Natural killer cell (primary cell): Measurements from ENCODE around the gene SMIM5. TPM values are rescaled to one million over a fixed set of nuclear protein-coding genes. Genes with fewer than 3 reads are reported as not detected.

ENCODE experiments used
- ATAC-seq, 3 donors: fragments of 150-1000 bp in 2 of 3; fragments of 200-7000 bp in 1 of 3; cut with Tn5 transposase; 1 replicate in 1 of 3; 2 replicates in 2 of 3; pipeline ENCODE4 v1.10.0; 2021; ENCODE audit warnings: mild to moderate bottlenecking in 2 of 3, moderate library complexity in 2 of 3
- DNase-seq, 2 donors: peaks; one replicate each; pipeline versions ENCODE4 v3.0.0 to v3.0.0-alpha.2; 2013 to 2021; ENCODE audit warnings: mixed read lengths in 1 of 2
- H3K27ac ChIP-seq: one replicate; pipeline ENCODE4 v1.5.1; 2013; ENCODE audit warnings: mild to moderate bottlenecking, low read length
- H3K27me3 ChIP-seq: one replicate; pipeline ENCODE4 v1.6.1; 2013; ENCODE audit warnings: low read length; ENCODE audit not compliant: control insufficient read depth, insufficient read depth
- H3K36me3 ChIP-seq: one replicate; pipeline ENCODE4 v1.6.1; 2013; ENCODE audit warnings: low read length; ENCODE audit not compliant: control insufficient read depth, insufficient read depth
- H3K4me1 ChIP-seq: one replicate; pipeline ENCODE4 v1.6.1; 2013; ENCODE audit warnings: low read length; ENCODE audit not compliant: control insufficient read depth, insufficient read depth
- H3K4me3 ChIP-seq: one replicate; pipeline ENCODE4 v1.5.1; 2013; ENCODE audit warnings: low read length
- H3K9me3 ChIP-seq: one replicate; pipeline ENCODE4 v1.6.1; 2013; ENCODE audit warnings: low read length; ENCODE audit not compliant: control insufficient read depth, insufficient read depth
- H3K27ac Mint-ChIP-seq, 2 donors: one replicate each; pipeline ENCODE4 v1.8.0; 2022; ENCODE audit warnings: mild to moderate bottlenecking in 2 of 2, mixed read lengths in 2 of 2, moderate library complexity in 1 of 2
- H3K27me3 Mint-ChIP-seq, 2 donors: one replicate each; pipeline ENCODE4 v1.8.0; 2022; ENCODE audit warnings: low read depth in 2 of 2, mixed read lengths in 2 of 2
- H3K36me3 Mint-ChIP-seq: one replicate; pipeline ENCODE4 v1.8.0; 2022; ENCODE audit warnings: mixed read lengths
- H3K4me1 Mint-ChIP-seq, 2 donors: one replicate each; pipeline ENCODE4 v1.8.0; 2022; ENCODE audit warnings: mixed read lengths in 2 of 2
- H3K4me3 Mint-ChIP-seq: one replicate; pipeline ENCODE4 v1.8.0; 2022; ENCODE audit warnings: mild to moderate bottlenecking, moderate library complexity, mixed read lengths
- H3K9me3 Mint-ChIP-seq, 2 donors: one replicate each; pipeline ENCODE4 v1.8.0; 2022; ENCODE audit warnings: mixed read lengths in 2 of 2
- CTCF ChIP-seq: fragments of 200-600 bp; IDR thresholded peaks from one replicate; pipeline ENCODE4 v1.8.0; 2022; ENCODE audit warnings: antibody characterized with exemption
- WGBS: methylation state at CpG from one replicate; pipeline ENCODE4 v1.1.7; 2013; ENCODE audit warnings: missing lambda C conversion rate; ENCODE audit not compliant: insufficient coverage; 5-methylcytosine and 5-hydroxymethylcytosine counted together
- intact Hi-C: fragments of 100-400 bp; cut with micrococcal nuclease; formaldehyde crosslinking; loops from one replicate; pipeline ENCODE4 v1.14.2; 2022
- total RNA-seq, 4 donors: library from RNA; stranded (reverse); fragments of 120-200 nt in 1 of 4; gene quantifications; one replicate each; pipeline versions ENCODE4 v1.2.3 to v1.2.4, GENCODE V29; 2013 to 2022

SMIM5 gene
- total RNA-seq, 3 donors from 2014 or later (not counting 1 experiment from before 2014, with no cell fraction given) = 0.95 to 2.0 (median 1.5) TPM

- Mint-ChIP-seq H3K27ac (no peak overlapping the region), H3K36me3 (no peaks in the 10 kb centered on the region), H3K4me3 (no peak overlapping the region), H3K9me3 (no peaks in the 10 kb centered on the region), H3K27me3 (no peaks in the 10 kb centered on the region), H3K4me1 (no peaks in the 10 kb centered on the region)
- no peak for ATAC-seq
- Histone ChIP-seq H3K4me3 (no peak overlapping the region), H3K9me3 (no peaks in the 10 kb centered on the region), H3K27me3 (no peaks in the 10 kb centered on the region), H3K4me1 (no peaks in the 10 kb centered on the region), H3K27ac (no peak overlapping the region), H3K36me3 (no peaks in the 10 kb centered on the region)
- 90% methylated on average over 2 of the region's 3 CpGs for WGBS
- intact Hi-C loops = no loop called here
- no peak for DNase-seq
- no peak for TF ChIP-seq CTCF
Measured at GRCh38 chr17:75639327-75639726, 6.1 kb downstream of the SMIM5 start.

DNA sequence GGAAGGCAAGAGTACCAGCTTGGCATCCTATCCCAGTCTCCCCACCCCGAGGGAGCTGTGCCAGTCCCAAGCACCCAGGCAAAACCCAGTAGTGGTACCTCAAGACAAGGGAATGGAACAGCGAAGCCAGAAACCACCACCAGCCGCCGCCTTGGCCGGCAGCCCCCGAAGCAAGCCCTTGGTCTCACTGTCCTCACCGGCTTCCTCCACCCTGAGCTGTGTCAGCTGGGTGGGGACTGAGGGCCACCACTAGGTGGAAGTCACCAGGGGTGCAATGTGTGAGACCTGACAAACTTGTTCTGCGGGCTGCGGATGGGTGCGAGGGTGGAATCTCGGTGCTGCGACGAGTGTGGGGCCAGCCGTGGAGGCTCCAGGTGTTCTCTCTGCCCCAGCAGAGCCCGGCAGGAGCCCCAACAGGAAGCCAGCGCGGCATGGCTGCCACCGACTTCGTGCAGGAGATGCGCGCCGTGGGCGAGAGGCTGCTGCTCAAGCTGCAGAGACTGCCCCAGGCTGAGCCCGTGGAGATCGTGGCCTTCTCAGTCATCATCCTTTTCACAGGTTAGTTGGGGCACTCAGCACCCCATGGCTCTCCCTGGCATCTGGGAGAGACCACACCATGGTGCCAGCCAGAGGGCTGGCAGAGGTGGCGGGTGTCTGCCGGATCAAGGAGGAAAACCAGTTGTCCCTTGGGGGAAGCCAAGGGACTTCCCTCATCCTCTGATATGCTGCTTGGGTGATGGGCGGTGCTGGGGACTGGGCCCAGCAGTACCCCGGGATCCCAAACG is 6.7 kb downstream of the SMIM5 start:
- no peak overlapping the region for H3K27ac Mint-ChIP-seq
- H3K36me3 Mint-ChIP-seq = no peaks in the 10 kb centered on the region
- no peaks in the 10 kb centered on the region for H3K27me3 ChIP-seq
- H3K9me3 Mint-ChIP-seq = no peaks in the 10 kb centered on the region
- H3K27ac ChIP-seq = no peak overlapping the region
- no peak for DNase-seq
- intact Hi-C loops = no loop called here
- no peaks in the 10 kb centered on the region for H3K9me3 ChIP-seq
- H3K27me3 Mint-ChIP-seq = no peaks in the 10 kb centered on the region
- H3K36me3 ChIP-seq = no peaks in the 10 kb centered on the region
- WGBS = 94% methylated on average over 30 of the region's 30 CpGs
- no peak overlapping the region for H3K4me3 Mint-ChIP-seq
- no peak for TF ChIP-seq CTCF
- H3K4me3 ChIP-seq = no peak overlapping the region
- H3K4me1 Mint-ChIP-seq = no peaks in the 10 kb centered on the region
- no peak for ATAC-seq
- H3K4me1 ChIP-seq = no peaks in the 10 kb centered on the region

- intact Hi-C loops = no loop called here
- no peak overlapping the region for H3K27ac Mint-ChIP-seq
Measured at GRCh38 chr17:75640556-75641119, 7.4 kb downstream of the SMIM5 start.

More at GRCh38 chr17:75640556-75641119, 7.4 kb downstream of the SMIM5 start:
- H3K9me3 ChIP-seq = no peaks in the 10 kb centered on the region
- no peaks in the 10 kb centered on the region for H3K36me3 ChIP-seq
- H3K27ac ChIP-seq = no peak overlapping the region
- TF ChIP-seq CTCF = no peak
- H3K4me1 ChIP-seq = no peaks in the 10 kb centered on the region
- 96% methylated on average over 12 of the region's 13 CpGs for WGBS
- no peak for ATAC-seq
- H3K27me3 ChIP-seq = no peaks in the 10 kb centered on the region
- H3K4me3 ChIP-seq = no peak overlapping the region
- H3K4me3 Mint-ChIP-seq = no peak overlapping the region
- no peaks in the 10 kb centered on the region for H3K9me3 Mint-ChIP-seq
- H3K27me3 Mint-ChIP-seq = no peaks in the 10 kb centered on the region
- H3K36me3 Mint-ChIP-seq = no peaks in the 10 kb centered on the region
- H3K4me1 Mint-ChIP-seq = peaks cover under 1 to 2% of the 10 kb centered on the region in 2 donors
- no peak for DNase-seq
